ENCODE results near the gene NME7.

NME7 gene

DNA sequence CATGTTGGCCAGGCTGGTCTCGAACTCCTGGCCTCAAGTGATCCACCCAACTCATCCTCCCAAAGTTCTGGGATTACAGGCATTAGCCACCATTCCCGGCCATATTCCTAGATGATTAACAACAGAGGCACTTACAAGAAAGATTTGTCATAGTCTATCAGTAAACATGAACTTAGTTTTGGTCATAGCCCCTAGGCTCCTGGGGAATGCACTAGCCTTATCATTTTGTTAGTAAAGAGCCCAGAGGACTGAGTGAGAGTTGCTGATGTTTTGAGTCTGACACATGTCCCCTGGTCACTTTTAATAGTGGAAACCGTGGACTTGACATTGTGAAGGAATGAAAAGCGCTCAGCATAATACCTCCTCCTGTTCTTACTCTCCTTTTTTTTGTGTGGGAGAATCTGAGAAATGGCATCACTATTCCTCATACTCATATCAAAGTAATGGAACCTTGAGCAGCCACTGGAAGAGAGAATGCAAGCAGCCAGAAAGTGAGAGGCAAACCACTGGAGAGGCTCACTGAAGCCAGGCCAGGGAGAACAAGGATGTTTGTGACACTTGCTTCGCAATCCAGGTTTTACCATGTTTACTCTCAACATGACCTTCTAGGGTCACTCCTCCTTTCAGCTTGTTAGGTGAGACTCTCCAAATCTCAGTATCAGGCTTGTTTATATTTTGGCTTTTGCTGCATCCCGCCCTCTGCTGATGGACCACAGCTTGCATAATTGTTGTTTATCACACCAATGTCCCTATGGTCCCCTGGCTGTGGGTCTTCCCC, 246.3 kb downstream of the NME7 start:
- DNase-seq = no peak

GRCh38 chr1:169120066-169120465, 247.5 kb downstream of the NME7 start:
- DNase-seq = no peak

- no peak for DNase-seq
Observed at GRCh38 chr1:169119405-169119804, 248.2 kb downstream of the NME7 start.

GRCh38 chr1:169118227-169118626, 249.4 kb downstream of the NME7 start:
- no peak for DNase-seq

DNA sequence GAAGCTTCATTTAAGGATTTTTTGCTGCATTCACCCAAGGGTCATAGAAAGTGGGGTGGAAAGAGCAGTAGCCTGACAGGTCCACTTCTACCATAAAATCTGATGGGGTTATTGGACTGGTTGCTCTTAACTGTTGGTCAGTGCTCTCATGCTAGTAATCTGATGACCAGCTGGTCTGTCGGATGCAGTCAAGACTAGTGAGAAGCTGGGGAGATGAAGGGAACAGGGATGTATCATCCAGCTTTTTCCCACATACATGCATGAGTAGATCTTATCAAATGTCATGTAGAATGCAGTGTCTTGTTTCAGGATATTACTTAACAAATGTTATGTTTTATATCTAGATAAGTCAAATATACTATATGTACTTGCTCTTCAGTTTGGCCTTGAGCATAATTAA, 250.0 kb downstream of the NME7 start:
- DNase-seq = no peak

DNA sequence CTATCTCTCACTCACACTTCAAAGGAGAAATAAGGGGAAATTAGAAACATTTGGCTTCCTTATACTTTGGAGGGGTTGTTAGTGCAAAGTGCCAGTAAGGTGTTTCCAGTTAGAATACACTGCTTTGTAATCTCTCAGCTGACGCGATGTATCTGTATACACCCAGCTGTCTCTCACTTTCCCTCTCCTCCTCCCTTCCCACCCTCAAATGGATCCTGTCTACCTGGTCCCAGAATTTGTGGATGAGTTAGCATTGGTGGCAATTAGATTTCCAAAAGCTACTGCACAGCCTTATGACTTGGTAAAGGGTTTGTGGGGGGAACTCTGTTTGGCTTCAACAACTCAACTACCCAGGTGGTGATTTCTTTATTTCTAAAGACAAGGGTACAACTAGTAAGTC, 250.6 kb downstream of the NME7 start:
- DNase-seq = no peak

- DNase-seq = no peak
Observed at GRCh38 chr1:169115891-169116585, 251.6 kb downstream of the NME7 start.

GRCh38 chr1:169113613-169114119, 253.9 kb downstream of the NME7 start:
- DNase-seq = no peak

GRCh38 chr1:169112241-169112640, 255.4 kb downstream of the NME7 start:
- DNase-seq = no peak

DNA sequence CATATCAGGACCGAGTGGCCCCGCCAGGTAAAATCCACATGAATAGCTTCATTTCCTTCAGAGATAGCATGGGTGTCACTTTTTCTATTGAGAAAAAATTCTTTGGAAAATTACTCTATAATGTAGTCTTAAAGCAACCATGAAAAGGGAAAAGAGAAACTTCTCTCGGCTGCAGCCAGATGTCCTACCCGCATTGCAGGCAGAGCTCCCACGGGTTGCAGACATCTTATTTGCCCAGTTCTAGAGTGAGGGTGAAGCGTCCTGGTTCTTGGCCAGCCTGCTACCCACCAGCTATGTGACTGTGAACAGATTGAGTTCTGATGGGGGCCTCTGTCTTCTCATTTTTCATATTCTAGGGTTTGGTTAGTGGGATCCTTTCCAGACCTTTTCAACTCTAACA, 256.1 kb downstream of the NME7 start:
- no peak for DNase-seq

GRCh38 chr1:169110689-169111447, 256.7 kb downstream of the NME7 start:
- DNase-seq = no peak

- DNase-seq = no peak
Observed at GRCh38 chr1:169110236-169110635, 257.4 kb downstream of the NME7 start.

DNA sequence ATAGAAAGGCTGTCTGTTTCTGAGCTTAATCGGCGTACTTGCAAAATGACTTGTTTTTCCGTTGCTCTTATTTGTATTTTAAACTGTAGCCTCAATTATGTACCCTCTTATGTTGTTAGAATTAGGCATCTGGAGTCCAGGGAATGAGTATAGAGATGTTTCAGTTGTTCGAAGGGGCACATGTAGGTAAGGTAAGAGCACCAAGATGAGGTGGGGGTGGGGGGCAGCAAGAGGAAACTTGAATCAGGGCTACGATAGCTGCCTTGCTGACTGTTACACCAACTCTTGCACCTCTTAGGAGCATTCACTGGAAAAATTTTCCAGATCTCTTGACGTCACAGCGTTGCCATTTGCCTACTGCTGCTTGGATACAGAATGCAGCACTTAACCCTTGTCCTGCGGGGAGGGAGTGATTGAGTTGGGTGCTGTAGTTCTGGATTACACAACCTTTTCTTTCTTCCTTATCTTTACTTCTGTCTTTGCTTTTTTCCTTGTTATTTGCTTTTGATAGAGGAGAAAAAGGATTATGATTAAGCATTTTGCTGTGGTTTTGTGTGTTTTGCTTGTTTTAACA, 257.9 kb downstream of the NME7 start:
- DNase-seq = no peak

DNA sequence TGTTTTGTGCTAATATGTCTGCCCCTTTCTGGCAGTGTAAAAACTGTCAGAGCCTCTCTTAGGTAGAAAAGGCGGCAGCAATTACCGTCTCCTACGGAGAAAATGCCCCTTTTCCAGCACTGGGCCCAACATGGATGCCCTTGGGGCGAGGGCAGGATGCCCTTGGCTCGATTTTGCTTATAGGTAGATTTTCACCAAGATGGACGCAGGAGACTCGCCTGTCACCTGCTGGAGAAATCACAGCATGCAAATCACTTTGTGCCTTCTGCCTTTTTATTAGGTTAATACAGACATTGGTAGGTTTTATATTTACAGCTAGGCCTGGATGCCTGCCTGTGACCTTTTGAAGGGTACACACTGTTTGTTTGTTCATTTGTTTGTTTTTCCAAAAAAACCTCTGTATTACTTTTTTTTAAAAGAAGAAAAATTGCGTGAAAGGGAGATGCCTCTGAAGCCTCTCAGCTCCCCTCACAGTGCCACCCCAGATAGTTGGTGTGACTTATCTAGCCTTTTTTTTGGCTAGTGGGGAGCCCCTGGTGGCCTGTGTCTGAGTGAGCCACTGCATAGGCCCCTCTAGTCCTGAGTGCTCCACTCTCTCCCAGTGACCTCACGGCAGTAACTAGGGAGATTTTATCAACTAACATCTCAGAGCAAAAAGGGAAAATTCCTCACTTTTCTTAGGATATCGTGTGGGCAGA, 258.6 kb downstream of the NME7 start:
- DNase-seq = no peak

DNA sequence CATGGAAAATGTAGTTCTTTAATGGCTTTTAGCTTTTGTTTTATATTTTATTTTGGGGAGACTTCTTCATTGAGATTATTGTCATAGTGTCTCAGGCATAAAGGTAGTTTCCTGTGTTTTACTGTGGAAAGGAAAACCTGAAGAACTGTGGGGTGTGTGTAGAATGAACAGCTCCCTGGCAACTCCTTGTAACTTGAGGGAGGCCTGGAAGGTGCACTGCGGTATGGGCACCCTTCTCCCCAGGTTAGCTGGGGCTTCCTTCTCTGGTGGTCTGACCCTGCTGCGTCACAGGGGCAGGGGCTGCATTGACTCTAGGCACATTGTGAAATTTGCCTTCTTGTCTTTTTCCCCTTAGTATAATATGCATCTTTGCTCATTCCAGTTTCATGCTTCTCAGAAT, 259.4 kb downstream of the NME7 start:
- no peak for DNase-seq

- DNase-seq = no peak
Observed at GRCh38 chr1:169107603-169108208, 259.9 kb downstream of the NME7 start.

DNA sequence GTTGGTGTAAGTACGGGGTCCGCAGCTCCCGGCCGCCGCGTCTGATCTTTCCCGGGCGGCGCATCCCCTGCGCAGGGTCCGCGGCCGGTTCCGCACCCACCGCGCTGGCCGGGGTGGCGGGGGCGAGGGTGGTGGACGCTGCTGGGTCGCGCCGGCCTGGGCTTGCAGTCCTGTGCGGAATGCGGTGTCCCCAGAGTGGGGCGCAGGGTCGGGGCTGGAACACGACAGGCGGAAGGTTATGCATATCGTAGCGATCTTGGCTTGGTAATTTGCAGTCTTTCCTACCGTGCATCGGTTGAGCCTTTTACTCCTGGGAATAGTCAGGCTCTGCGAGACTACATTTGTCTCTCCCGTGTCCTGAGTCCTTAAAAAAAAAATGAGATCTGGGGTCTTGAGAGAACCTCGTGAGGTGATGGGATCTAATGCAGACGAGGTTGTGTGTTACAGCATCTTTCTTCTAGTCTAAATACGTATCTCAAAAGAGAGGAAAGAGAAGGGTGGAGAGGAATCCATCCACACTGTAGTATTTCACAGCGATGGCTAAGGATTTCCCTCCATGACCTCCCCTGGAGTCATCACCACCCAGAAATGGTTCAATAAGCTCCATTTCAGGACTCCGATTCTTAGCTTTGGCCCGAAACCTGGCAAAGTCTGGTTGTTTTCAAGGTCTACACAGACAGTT, 260.5 kb downstream of the NME7 start:
- peak; percentile 39 for DNase-seq

DNA sequence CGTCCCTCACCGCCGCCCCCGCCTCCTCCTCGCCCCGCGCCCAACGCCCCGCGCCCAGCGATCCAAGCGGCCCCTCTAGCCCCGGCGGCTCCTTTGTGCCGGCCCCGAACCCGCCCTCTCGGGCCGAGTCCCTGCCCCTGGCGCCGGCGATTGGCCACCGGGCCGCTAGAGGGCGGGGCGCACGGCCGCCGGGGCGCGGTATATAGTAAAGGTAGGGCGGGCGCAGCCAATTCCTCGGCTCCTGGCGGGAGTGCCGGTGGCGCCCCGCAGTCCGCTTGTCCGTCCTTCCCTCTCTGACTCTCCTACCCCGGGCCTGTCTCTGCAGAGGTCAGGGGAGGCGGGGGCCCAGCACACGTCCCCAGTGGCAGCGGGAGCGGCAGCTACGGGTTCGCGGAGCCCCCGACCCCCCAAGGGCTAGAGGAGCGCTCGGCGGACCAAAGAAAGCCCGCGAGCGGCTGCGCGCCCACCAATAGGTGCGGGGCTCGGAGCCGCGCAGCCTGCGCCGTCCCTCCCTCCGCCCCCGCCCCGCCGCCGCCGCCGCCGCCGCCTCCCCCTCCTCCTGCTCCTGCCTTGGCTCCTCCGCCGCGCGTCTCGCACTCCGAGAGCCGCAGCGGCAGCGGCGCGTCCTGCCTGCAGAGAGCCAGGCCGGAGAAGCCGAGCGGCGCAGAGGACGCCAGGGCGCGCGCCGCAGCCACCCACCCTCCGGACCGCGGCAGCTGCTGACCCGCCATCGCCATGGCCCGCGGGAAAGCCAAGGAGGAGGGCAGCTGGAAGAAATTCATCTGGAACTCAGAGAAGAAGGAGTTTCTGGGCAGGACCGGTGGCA, 261.3 kb downstream of the NME7 start, which contains the start of gene ATP1B1:
ATP1B1 (plus strand) TSS at position 596 of the 826 bp plus-strand sequence; CDS start at position 736, 140 bp downstream.
- DNase-seq = peak; percentile 94

- DNase-seq = peak; percentile 87
Observed at GRCh38 chr1:169105434-169106094, 262.0 kb downstream of the NME7 start.

DNA sequence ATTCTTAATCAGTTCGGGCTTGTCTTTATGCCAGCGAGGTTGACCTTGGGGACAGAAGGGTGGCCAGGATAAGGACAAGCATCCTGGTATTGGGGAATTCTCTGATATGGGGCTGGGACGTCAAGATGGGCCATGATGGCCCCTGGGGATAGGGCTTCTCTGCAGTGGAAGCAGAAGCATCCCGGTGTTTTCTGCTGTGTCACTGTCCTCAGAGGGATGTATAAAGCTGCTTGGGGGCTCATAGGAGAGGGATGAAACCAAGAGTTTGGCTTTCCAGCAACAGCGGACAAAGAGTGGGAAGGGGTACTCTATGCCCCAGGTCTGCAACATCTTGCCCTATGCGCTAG, 262.5 kb downstream of the NME7 start:
- no peak for DNase-seq
